Heart left ventricle (tissue), 13 donors: Measurements from ENCODE around the gene ZNF483.

Experiments
- POLR2A ChIP-seq, 2 donors: fragments of 450-650 bp; IDR thresholded peaks; one replicate each; pipeline ENCODE4 v1.6.1; 2017; ENCODE audit warnings: antibody characterized with exemption in 2 of 2, mild to moderate bottlenecking in 2 of 2, moderate library complexity in 2 of 2
- TF ChIP-seq, protein P1 (sequence below), 12 donors: fragments of 200-600 bp; sonication (generic) in 4 of 12; IDR thresholded peaks; one replicate each; pipeline versions ENCODE4 v1.5.0 to v1.8.0; 2018 to 2022; ENCODE audit warnings: antibody characterized with exemption in 12 of 12, mild to moderate bottlenecking in 5 of 12
- donor health status: ischemic (EF 13 %, LVEDD 7.1; RV severe dilation, severe dysfunction).
- donor health status: DM: no; HTN: yes; CAD: no.
- donor health status: DM: no; HTN: no; CAD: no.
- donor health status: ischemic (EF 25% LVEDD 6.9; RV normal size, moderate dysfunction).
- donor health status: ischemic (EF 25% LVEDD 5.7; RV mildly dilated, moderate dysfunction).
- donor health status: ischemic (EF 35%, LVEDD 5.7; RV mildly dilated, moderate dysfunction).
- donor health status: nonischemic (EF 11% LVEDD 7.7; RV severe dilation, severe dysfunction).
- donor health status: DM: yes; HTN: yes; CAD: no.
- donor health status: PGD.
- donor health status: ischemic (EF 29% LVEDD 5.4; RV normal size, mild dysfunction).
- donor health status: nonischemic (EF 23%, LVEDD 6.1; RV moderate dilation, normal function).

DNA sequence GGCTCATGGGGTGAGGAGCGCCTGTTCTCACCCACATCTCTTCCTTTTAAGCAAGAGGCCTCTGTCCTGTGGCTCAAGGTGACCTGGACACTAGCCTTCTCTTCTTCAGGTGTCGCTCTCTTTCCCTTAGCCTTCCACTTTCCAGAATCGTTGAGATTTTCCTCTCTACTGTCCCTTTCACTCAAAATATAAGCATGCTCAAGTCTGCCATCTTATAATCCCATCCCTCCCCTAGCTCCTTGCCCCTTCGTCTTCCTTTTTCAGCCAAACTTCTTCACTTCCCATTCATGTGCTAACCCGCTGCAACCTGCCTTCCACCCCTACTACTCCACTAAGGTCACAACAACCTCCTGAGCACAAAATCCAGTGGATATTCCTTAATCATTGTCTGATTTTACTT lies 61.4 kb downstream of the ZNF483 start:
- TF ChIP-seq, protein P1, sequence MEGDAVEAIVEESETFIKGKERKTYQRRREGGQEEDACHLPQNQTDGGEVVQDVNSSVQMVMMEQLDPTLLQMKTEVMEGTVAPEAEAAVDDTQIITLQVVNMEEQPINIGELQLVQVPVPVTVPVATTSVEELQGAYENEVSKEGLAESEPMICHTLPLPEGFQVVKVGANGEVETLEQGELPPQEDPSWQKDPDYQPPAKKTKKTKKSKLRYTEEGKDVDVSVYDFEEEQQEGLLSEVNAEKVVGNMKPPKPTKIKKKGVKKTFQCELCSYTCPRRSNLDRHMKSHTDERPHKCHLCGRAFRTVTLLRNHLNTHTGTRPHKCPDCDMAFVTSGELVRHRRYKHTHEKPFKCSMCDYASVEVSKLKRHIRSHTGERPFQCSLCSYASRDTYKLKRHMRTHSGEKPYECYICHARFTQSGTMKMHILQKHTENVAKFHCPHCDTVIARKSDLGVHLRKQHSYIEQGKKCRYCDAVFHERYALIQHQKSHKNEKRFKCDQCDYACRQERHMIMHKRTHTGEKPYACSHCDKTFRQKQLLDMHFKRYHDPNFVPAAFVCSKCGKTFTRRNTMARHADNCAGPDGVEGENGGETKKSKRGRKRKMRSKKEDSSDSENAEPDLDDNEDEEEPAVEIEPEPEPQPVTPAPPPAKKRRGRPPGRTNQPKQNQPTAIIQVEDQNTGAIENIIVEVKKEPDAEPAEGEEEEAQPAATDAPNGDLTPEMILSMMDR (IDR thresholded peaks at IDR 0.05), result no peak
- TF ChIP-seq POLR2A (IDR thresholded peaks at IDR 0.05), result no peak
